Endothelial cell (in vitro differentiated cells): ENCODE data around the gene DDIT3. TPM values are rescaled to one million over a fixed set of nuclear protein-coding genes. Genes with fewer than 3 reads are reported as not detected.
"Not testable (repeated sequence)": the region's sequence is repeated elsewhere in the genome, so short reads cannot be mapped to it uniquely, and the experiment has no call there.

Experiments
- DNase-seq: peaks from one replicate; pipeline ENCODE4 v3.0.0; 2021; ENCODE audit warnings: low spot score
- H3K27ac Mint-ChIP-seq: one replicate; pipeline ENCODE4 v1.8.0; 2021; ENCODE audit warnings: mixed read lengths, inconsistent platforms; ENCODE audit not compliant: unreplicated experiment
- H3K27me3 Mint-ChIP-seq: one replicate; pipeline ENCODE4 v1.8.0; 2021; ENCODE audit warnings: mild to moderate bottlenecking, moderate library complexity, mixed read lengths, inconsistent platforms; ENCODE audit not compliant: unreplicated experiment
- H3K36me3 Mint-ChIP-seq: one replicate; pipeline ENCODE4 v1.8.0; 2021; ENCODE audit warnings: mild to moderate bottlenecking, low read depth, mixed read lengths, inconsistent platforms; ENCODE audit not compliant: unreplicated experiment
- H3K4me1 Mint-ChIP-seq: one replicate; pipeline ENCODE4 v1.8.0; 2021; ENCODE audit warnings: mild to moderate bottlenecking, mixed read lengths, inconsistent platforms; ENCODE audit not compliant: unreplicated experiment
- H3K4me3 Mint-ChIP-seq: one replicate; pipeline ENCODE4 v1.8.0; 2021; ENCODE audit warnings: mild to moderate bottlenecking, mixed read lengths, inconsistent platforms; ENCODE audit not compliant: unreplicated experiment
- H3K9me3 Mint-ChIP-seq: one replicate; pipeline ENCODE4 v1.8.0; 2021; ENCODE audit warnings: mixed read lengths, inconsistent platforms; ENCODE audit not compliant: unreplicated experiment
- CTCF ChIP-seq: fragments of 200-600 bp; sonication (generic); IDR thresholded peaks from one replicate; pipeline ENCODE4 v1.5.0; 2021; ENCODE audit warnings: antibody characterized with exemption; ENCODE audit not compliant: unreplicated experiment
- total RNA-seq: library from RNA; stranded (reverse); fragmentation: NEBNext Ultra II Directional; extraction: Animal tissue kit (Norgen Biotek cat#: 25700); gene quantifications from one replicate; pipeline ENCODE4 v1.2.1, GENCODE V29; 2021; ENCODE audit not compliant: unreplicated experiment

The DDIT3 gene
- total RNA-seq, 1 donor from 2014 or later: 4.2 TPM

DNA sequence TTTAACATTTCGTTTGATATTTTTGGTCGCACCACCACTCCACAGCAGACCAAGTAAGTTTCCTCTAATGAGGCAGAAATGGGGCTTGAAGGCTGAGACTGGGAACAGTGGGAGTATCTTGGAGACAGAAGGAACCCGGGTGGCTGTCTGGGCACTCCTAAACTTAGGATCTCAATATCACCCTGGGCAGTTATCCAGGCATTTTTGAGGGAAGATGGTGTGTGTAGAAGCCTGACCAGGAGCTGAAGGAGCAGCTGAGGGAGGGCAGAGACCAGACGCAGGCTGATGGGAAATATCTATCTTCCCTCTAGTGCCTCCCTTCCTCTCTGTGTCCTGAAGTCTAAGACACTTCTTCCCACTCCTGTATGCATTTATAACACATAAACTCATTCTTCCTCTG lies 21.7 kb downstream of the DDIT3 start:
- no peak for TF ChIP-seq CTCF
- H3K27me3 Mint-ChIP-seq: peaks cover 1% of the 10 kb centered on the region
- peak overlapping the region; percentile 42 for H3K4me3 Mint-ChIP-seq
- DNase-seq: no peak
- H3K9me3 Mint-ChIP-seq: no peaks in the 10 kb centered on the region
- peaks cover 52% of the 10 kb centered on the region for H3K36me3 Mint-ChIP-seq
- peak overlapping the region; percentile 57 for H3K27ac Mint-ChIP-seq
- peaks cover 7% of the 10 kb centered on the region for H3K4me1 Mint-ChIP-seq

DNA sequence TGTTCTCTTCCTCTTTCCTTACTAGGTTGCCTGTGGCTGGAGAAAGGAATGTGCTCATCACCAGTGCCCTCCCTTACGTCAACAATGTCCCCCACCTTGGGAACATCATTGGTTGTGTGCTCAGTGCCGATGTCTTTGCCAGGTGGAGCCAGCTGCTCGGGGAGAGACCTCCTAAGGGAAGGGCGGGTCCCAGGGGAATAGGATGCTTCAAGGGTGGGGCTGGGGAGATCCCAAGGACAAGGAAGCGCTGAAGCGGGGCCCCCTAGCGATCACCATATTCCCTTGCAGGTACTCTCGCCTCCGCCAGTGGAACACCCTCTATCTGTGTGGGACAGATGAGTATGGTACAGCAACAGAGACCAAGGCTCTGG lies 22.2 kb downstream of the DDIT3 start:
- Mint-ChIP-seq H3K27me3 (peaks cover 1% of the 10 kb centered on the region), H3K4me1 (peaks cover 7% of the 10 kb centered on the region), H3K9me3 (no peaks in the 10 kb centered on the region), H3K4me3 (peak overlapping the region; percentile 56), H3K36me3 (peaks cover 51% of the 10 kb centered on the region), H3K27ac (peak overlapping the region; percentile 11)
- TF ChIP-seq CTCF: no peak
- no peak for DNase-seq

DNA sequence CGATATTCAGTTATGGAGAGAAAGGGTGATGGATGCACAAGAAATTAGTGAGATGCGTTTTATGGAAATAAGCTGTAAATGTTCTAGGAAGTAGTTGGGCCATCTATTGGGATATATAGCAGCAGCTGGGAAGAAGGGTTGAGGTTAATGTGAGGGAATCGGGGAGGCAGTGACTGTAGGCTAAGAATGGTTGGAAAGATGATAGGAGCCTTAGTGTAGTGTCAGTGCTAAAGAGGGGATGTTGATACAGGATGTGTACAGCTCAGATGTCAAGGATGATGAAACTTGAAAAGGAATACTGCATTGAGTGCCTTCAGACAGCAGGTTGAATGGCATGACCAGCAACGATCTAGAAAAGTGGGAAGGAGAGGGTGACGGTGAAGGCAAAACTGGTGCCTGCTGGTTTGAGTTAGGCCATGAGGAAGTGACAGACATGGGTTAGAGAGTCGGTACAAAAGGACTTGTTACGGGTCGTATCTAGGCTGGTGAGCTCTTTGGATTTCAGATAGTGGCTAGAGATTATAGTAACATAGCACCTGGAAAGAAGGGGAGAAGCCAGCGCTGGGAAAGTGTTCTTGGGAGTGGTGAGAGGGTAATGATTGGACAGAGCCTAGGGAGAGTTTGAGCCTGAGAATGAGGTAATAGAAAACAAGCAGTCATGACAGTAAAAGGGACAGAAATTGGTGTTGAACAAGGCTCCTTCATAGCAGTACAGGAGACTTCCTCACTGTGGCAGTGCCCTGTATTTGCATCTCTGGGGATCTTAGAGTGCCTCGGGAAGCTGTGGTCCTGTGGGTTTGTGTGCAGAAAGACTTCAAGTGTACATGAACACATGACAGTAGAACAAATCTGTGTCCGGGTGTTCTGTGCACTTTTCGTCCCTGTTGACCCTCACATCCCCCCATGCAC lies 22.8 kb downstream of the DDIT3 start:
- DNase-seq: no peak
- H3K9me3 Mint-ChIP-seq: no peaks in the 10 kb centered on the region
- TF ChIP-seq CTCF: no peak
- peaks cover 7% of the 10 kb centered on the region for H3K4me1 Mint-ChIP-seq
- peak overlapping the region; percentile 38 for H3K27ac Mint-ChIP-seq
- peaks cover 54% of the 10 kb centered on the region for H3K36me3 Mint-ChIP-seq
- H3K4me3 Mint-ChIP-seq: peak overlapping the region; percentile 78
- H3K27me3 Mint-ChIP-seq: peaks cover 3% of the 10 kb centered on the region

DNA sequence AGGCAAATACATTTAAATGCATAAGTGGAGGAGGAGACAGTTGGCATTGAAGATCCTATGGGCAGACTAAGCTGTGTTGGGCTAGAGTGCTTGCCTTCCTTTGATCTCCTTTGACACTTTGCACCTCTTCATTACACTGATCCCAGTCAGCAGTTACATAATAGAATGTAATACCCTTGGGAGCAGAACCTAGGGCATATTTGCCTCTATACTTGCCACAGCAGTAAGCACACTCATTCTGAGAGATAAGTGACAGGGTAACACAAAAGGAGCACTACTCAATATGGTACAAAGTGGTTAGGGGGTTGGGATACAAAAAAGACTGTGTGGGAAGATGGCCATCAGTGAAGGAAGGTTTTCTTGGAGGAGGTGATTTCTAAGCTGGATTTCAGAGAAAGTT lies 23.5 kb downstream of the DDIT3 start:
- H3K4me3 Mint-ChIP-seq: peak overlapping the region; percentile 78
- no peak for TF ChIP-seq CTCF
- DNase-seq: no peak
- H3K27ac Mint-ChIP-seq: peak overlapping the region; percentile 38
- H3K36me3 Mint-ChIP-seq: peaks cover 50% of the 10 kb centered on the region
- no peaks in the 10 kb centered on the region for H3K9me3 Mint-ChIP-seq
- peaks cover 7% of the 10 kb centered on the region for H3K4me1 Mint-ChIP-seq
- peaks cover 3% of the 10 kb centered on the region for H3K27me3 Mint-ChIP-seq

DNA sequence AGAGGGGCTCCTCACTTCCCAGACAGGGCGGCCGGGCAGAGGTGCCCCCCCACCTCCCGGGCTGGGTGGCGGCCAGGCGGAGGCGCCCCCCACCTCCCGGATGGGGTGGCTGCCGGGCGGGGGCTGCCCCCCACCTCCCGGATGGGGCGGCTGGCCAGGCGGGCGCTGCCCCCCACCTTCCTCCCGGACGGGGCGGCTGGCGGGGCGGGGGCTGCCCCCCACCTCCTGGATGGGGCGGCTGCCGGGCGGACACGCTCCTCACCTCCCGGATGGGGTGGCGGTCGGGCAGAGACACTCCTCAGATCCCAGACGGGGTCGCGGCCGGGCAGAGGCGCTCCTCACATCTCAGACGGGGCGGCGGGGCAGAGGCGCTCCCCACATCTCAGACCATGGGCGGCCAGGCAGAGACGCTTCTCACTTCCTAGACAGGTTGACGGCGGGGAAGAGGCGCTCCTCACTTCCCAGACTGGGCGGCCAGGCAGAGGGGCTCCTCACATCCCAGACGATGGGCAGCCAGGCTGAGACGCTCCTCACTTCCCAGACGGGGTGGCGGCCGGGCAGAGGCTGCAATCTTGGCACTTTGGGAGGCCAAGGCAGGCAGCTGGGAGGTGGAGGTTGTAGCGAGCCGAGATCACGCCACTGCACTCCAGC lies 25.1 kb downstream of the DDIT3 start:
- not testable (repeated sequence) for H3K27me3 Mint-ChIP-seq, H3K4me3 Mint-ChIP-seq, DNase-seq, H3K9me3 Mint-ChIP-seq, H3K4me1 Mint-ChIP-seq, H3K27ac Mint-ChIP-seq
- peaks cover 51% of the 10 kb centered on the region for H3K36me3 Mint-ChIP-seq
